Activated CD8-positive, alpha-beta memory T cell treated with anti-CD3 and anti-CD28 coated beads for 36 hours (primary cell): ENCODE results near the gene TTC34. TPM values are rescaled to one million over a fixed set of nuclear protein-coding genes. Genes with fewer than 3 reads are reported as not detected.

ENCODE experiments used
- CTCF ChIA-PET: fragments of 350-600 bp; sonication (Branson Sonifier 250); formaldehyde crosslinking; loops from one replicate; lab custom pipeline; 2021; ENCODE audit warnings: antibody characterized with exemption; lab: Charles Lee
- POLR2A ChIA-PET: fragments of 350-600 bp; sonication (Branson Sonifier 250); formaldehyde crosslinking; loops from one replicate; lab custom pipeline; 2021; ENCODE audit warnings: antibody characterized with exemption; lab: Charles Lee
- total RNA-seq, 2 experiments: library from RNA; stranded (reverse); gene quantifications; one replicate each; pipeline ENCODE4 v1.2.3, GENCODE V29; 2021

TTC34 gene
- total RNA-seq, 2 experiments from 2014 or later: 1.0 to 1.1 TPM

DNA sequence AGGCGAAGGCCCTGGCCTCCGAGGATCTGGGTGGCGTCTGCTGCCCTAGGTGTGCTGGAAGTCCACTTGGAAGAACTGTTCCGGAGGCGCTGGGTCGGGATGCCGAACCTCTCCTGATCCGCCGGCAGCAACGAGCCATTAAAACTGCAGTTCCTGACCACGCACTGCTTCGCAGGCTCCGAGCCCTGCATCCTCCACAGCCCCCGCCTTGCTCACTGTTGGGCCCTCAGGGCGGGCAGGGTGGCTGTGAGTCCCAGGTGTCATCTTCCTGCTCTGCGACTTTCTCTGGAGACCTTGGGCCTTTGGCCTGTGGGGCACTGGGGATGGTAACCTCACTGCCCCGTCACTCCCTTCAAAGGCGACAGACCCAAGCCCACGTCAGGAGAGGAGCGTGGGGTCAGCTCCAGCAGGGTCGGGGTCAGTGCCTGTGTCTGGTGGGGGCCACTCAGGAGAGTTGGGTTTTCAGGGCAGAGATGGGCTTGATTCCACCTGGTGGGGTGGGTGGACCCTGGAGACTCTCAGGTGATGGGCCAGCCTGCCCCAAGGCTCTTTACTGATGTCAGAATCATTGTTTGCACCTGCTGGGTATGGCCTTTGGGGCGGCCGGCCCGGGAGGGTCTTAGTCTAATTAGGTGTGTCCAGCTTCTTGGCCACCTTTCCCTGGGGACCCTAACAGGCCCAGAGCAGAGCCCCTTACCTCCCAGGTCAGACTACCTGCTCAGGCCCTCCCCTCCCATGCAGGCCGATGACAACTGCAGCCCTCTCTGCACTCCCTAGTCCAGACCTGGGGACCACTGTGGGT, 211.9 kb downstream of the TTC34 start:
- CTCF ChIA-PET: no interaction called here
- POLR2A ChIA-PET: no interaction called here

DNA sequence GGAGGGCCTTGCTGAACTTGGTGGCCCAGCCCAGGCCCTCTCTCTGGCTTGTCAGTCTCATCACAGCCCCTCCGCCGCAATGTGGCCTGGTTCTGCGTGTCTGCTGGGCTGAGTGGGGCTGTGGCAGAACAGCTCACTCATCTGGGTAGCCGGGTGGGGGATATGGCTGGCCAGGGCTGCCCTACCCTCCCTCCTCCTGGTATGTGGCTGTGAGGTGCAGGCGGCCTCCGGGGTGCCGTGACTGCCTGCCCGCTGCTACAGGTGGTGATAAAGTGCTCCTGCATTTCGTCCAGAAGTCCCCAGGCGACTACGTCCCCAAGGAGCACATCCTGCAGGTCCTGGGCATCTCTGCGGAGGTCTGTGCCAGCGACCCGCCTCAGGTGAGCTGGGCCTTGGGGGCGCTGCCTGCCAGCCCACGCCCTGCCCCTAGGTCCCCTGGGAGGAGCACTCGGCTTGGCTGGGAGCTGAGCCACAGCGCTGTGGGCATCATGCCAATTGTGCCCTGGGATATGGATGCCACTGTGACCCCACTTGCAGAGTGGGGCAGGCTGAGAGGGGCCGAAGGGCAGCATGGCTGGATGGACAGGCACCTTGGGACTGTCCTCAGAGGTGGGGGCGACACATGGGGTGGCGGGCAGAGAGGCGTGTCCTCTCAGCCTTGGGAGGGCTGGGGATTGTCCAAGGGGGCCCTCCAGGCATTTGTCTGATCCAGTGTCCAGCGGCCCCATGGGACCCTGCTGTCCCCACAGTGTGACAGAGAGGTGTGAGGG, 212.6 kb downstream of the TTC34 start:
- POLR2A ChIA-PET: no interaction called here
- CTCF ChIA-PET: no interaction called here

DNA sequence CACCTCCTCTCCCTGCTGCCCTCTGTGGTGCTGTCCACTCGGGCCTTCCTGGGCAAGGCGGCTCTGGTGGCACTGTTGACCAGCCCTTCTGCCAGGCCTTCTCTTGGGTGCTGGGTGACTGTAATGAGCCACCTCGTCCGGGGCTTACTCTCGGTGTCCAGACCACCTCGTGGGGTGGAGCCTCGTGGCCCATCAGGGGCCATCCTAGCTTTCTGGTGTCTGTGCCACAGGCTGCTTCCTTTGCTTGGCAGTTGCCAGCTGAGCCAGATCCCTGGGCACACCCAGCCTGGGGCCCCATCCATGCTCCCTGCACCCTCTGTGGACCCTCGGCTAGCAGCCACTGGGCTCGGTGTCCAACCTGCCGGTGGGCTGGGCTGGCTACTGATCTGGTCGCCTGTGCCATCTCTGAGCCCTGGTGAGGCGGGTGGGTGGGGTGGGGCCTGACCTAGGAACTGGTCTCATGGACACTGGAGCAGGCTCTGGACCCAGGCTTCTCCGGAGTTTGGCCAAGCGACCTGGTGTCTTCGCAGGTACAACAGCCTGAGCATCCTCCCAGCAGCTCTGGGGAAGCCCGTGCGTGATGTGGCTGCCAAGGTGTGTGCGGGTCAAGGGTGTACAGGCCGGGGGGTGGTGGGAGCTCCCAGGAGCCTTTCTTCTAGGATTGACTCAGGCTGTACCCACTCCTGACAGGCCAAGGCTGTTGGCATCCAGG, 213.5 kb downstream of the TTC34 start:
- ChIA-PET POLR2A (interaction anchor here (3.2 to 6.1 kb wide), 2 partner anchors 31 to 40 kb away, joined by 46 to 60 read pairs; partner anchors contain the start of gene TNFRSF14), CTCF (interaction anchor here (0.7 to 1.2 kb wide), 2 partner anchors 26 to 32 kb away, joined by 3 to 5 read pairs; partner anchors contain the start of gene TNFRSF14)

DNA sequence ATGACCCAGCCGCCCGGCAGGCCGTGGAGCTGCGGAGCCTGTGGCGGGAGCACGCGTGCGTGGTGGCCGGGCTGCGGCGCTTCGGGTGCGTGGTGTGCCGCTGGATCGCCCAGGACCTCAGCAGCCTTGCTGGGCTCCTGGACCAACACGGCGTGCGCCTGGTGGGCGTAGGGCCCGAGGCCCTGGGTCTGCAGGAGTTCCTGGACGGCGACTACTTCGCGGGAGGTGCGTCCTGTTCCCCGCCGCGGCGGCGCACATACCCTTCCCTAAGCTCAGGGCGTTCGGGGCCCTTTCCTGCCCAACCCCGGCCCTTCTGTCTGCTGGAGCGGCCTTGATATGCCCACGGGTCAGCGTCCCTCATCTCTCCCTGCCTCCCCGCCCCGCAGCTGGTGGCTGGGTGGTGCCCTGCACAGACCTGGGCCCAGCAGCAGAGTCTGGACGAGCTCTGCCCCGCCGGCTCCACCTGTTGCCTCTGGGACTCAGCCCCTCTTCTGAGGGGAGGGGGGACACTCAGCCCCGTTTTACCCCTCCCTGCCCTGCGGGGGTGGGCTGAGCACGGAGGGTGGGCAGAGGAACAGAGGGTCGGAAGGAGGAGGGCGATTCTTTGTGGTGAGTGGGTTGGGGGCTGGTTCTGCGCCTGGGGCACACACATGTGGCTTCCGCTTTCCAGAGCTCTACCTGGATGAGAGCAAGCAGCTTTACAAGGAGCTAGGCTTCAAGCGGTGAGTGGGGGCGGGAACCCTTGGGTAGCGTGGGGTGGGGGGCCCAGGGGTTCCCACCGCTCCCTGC, 214.2 kb downstream of the TTC34 start:
- POLR2A ChIA-PET: interaction anchor here (3.2 to 6.1 kb wide), 2 partner anchors 30 to 40 kb away, joined by 46 to 60 read pairs; partner anchors contain the start of gene TNFRSF14
- CTCF ChIA-PET: interaction anchor here (0.7 to 1.6 kb wide), 4 partner anchors 26 to 174 kb away, joined by 3 to 5 read pairs (median 3); partner anchors contain the start of gene TNFRSF14

DNA sequence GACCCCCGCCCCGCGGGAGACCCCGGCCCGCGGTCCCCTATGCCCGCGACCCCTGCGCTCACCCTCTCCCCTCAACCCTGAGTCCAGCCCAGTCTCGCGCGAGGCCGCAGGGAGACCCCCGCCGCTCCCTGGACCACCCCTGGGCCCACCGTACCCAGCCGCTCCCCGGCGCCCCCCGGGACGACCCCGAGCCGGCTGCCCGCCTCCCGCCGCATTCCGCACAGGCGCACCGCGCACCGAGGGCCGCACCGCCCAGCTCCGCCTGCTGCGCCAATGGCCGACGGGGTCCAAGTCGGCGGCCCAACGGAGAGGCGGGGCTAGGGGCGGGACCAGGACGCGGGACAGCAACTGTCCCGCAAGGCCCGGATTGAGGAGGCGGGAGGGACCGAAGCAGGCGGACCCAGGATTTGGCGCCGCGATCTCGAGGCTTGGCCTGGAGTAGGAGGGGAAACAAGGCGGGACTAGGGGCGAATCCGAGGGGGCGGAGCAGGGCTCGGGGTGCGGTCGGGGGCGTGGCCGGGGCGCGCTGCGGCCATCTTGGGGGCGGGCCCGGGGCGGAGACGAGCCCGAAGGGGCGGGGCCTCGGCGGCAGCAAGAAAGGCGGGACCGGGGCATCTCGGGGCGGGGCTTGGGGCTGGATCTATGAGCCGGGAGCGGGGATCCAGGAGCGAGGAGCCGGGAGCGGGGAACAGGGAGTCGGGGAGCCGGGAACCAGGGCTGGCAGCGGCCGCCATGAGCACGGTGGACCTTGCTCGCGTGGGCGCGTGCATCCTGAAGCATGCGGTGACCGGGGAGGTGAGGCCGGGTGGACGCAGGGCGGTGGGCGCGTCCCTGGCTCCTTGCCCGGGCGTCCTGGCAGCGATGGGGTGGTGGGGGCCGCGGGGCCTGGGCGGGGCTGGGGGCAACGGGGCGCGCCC, 215.1 kb downstream of the TTC34 start, which contains the start of gene PRXL2B:
PRXL2B (plus strand) TSS at position 624 of the 917 bp plus-strand sequence; CDS start at position 733, 109 bp downstream.
- CTCF ChIA-PET: interaction anchor here (1.0 to 4.1 kb wide), 8 partner anchors 25 to 173 kb away, joined by 3 to 20 read pairs (median 6); partner anchors contain the start of genes PANK4 and TNFRSF14
- POLR2A ChIA-PET: interaction anchor here (0.8 to 6.1 kb wide), 7 partner anchors 9 to 331 kb away, joined by 3 to 60 read pairs (median 9); partner anchors contain the start of genes PANK4, PEX10 and TNFRSF14

Other genes with a start within 250 kb of the TTC34 start
- 100 to 1,000 TPM; 141 to 153 TPM for gene TNFRSF14, start 245.3 kb downstream of the TTC34 start, total RNA-seq
- 10 to 100 TPM; 40.0 to 41.9 TPM for gene PRXL2B, start 214.9 kb downstream of the TTC34 start, total RNA-seq
- gene MMEL1, start 168.7 kb downstream of the TTC34 start, total RNA-seq: under 1 TPM in 1 of 2 experiments, not detected in 1; 0.42 TPM
- gene ACTRT2, start 219.8 kb upstream of the TTC34 start, total RNA-seq: not detected